GM12878 (cell line): ENCODE results near the gene PRPF31. TPM values are rescaled to one million over a fixed set of nuclear protein-coding genes. Genes with fewer than 3 reads are reported as not detected.
A peak's percentile ranks its signal among the peaks of the same experiment; 100 is the strongest.

Source experiments
- ASH2L ChIP-seq: fragments of 300-600, 200-600 bp; sonication (generic); IDR thresholded peaks from 2 replicates; pipeline ENCODE4 v1.6.1; 2017; ENCODE audit warnings: low read depth, mild to moderate bottlenecking, borderline replicate concordance
- BHLHE40 ChIP-seq, 2 experiments: fragments of 450-650 bp in 1 of 2; IDR thresholded peaks; 2 replicates each; pipeline ENCODE4 v1.6.1; 2011 to 2017; ENCODE audit warnings: low read depth in 2 of 2, borderline replicate concordance in 1 of 2, improper control_type of control experiment in 1 of 2, low read length in 1 of 2, mild to moderate bottlenecking in 1 of 2
- CHD4 ChIP-seq: fragments of 200-600 bp; sonication (generic); IDR thresholded peaks from 2 replicates; pipeline ENCODE4 v1.6.1; 2016; ENCODE audit warnings: mild to moderate bottlenecking
- MTA3 ChIP-seq: IDR thresholded peaks from 2 replicates; pipeline ENCODE4 v1.6.1; 2012; ENCODE audit warnings: low read length, inconsistent platforms, borderline replicate concordance
- NFYB ChIP-seq: IDR thresholded peaks from 2 replicates; pipeline ENCODE4 v1.6.1; 2011; ENCODE audit warnings: low read depth, mild to moderate bottlenecking, low read length, improper control_type of control experiment, moderate library complexity; ENCODE audit not compliant: insufficient read depth
- PBX3 ChIP-seq: IDR thresholded peaks from 2 replicates; pipeline ENCODE4 v1.6.1; 2011; ENCODE audit warnings: mild to moderate bottlenecking, low read depth, low read length, moderate library complexity; ENCODE audit not compliant: insufficient replicate concordance
- PKNOX1 ChIP-seq: fragments of 450-650 bp; IDR thresholded peaks from 2 replicates; pipeline ENCODE4 v1.6.1; 2016; ENCODE audit warnings: mild to moderate bottlenecking
- SMARCA5 ChIP-seq: fragments of 450-650 bp; IDR thresholded peaks from 2 replicates; pipeline ENCODE4 v1.6.1; 2017; ENCODE audit warnings: mild to moderate bottlenecking
- SUPT20H ChIP-seq: IDR thresholded peaks from 2 replicates; pipeline ENCODE4 v1.6.1; 2011; ENCODE audit warnings: low read depth, mild to moderate bottlenecking, low read length, moderate library complexity, borderline replicate concordance; ENCODE audit not compliant: control insufficient read depth
- TAF1 ChIP-seq: IDR thresholded peaks from 2 replicates; pipeline ENCODE4 v1.6.1; 2011; ENCODE audit warnings: mild to moderate bottlenecking, low read depth, low read length, borderline replicate concordance
- USF1 ChIP-seq: IDR thresholded peaks from 2 replicates; pipeline ENCODE4 v1.6.1; 2011; ENCODE audit warnings: borderline replicate concordance, low read depth, mild to moderate bottlenecking, moderate library complexity, mixed read lengths, low read length; ENCODE audit not compliant: insufficient read depth; ENCODE audit errors: extremely low read length
- ZNF207 ChIP-seq: fragments of 450-650 bp; IDR thresholded peaks from 2 replicates; pipeline ENCODE4 v1.6.1; 2014; ENCODE audit warnings: antibody characterized with exemption, mild to moderate bottlenecking, borderline replicate concordance
- ZNF274 ChIP-seq: IDR thresholded peaks from one replicate; pipeline ENCODE4 v1.8.0; 2011; ENCODE audit not compliant: insufficient read length, insufficient read depth
- ZNF384 ChIP-seq: IDR thresholded peaks from 2 replicates; pipeline ENCODE4 v1.6.1; 2012; ENCODE audit warnings: low read depth, mild to moderate bottlenecking, low read length, improper control_type of control experiment, borderline replicate concordance
- polyA plus RNA-seq, 11 experiments: library from polyadenylated mRNA; depleted of rRNA in 4 of 11; unstranded in 6 of 11; stranded (reverse) in 5 of 11; fragments of >200 nt; fragmentation: Nextera tagmentation in 4 of 11; fragmentation: Illumina TruSeq in 1 of 11; extraction: Ambion mirVana in 4 of 11; extraction: Trizol in 1 of 11; gene quantifications; 1 replicate in 1 of 11; 2 replicates in 10 of 11; pipeline versions ENCODE4 v1.2.1 to v1.2.3, GENCODE V29; 2011 to 2016; ENCODE audit warnings: inconsistent platforms in 2 of 11, missing spikeins in 2 of 11, low read depth in 1 of 11
- total RNA-seq, 4 experiments: library from RNA; depleted of rRNA in 3 of 4; stranded (reverse); fragments of >200 nt in 3 of 4; fragmentation: Illumina TruSeq in 1 of 4; extraction: Trizol in 1 of 4; gene quantifications; 2 replicates each; pipeline versions ENCODE4 v1.2.1 to v1.2.3, GENCODE V29; 2013 to 2021
- TF ChIP-seq, protein P1 (sequence below): fragments of 450-650 bp; IDR thresholded peaks from 2 replicates; pipeline ENCODE4 v1.6.1; 2017; ENCODE audit warnings: mild to moderate bottlenecking, moderate library complexity
- TF ChIP-seq, protein P2 (sequence below): IDR thresholded peaks from 2 replicates; pipeline ENCODE4 v1.6.1; 2012; ENCODE audit warnings: mild to moderate bottlenecking, low read depth, low read length

PRPF31 gene
- total and polyA plus RNA-seq, 10 of the 15 experiments (the other 5 are each of a cell fraction or from before 2014, with no cell fraction given): 2.7 to 170 (median 69.7) TPM

GRCh38 chr19:54115109-54116063 is at the start of gene PRPF31, which contains the start of gene TFPT (continued):
- TF ChIP-seq, protein P1, sequence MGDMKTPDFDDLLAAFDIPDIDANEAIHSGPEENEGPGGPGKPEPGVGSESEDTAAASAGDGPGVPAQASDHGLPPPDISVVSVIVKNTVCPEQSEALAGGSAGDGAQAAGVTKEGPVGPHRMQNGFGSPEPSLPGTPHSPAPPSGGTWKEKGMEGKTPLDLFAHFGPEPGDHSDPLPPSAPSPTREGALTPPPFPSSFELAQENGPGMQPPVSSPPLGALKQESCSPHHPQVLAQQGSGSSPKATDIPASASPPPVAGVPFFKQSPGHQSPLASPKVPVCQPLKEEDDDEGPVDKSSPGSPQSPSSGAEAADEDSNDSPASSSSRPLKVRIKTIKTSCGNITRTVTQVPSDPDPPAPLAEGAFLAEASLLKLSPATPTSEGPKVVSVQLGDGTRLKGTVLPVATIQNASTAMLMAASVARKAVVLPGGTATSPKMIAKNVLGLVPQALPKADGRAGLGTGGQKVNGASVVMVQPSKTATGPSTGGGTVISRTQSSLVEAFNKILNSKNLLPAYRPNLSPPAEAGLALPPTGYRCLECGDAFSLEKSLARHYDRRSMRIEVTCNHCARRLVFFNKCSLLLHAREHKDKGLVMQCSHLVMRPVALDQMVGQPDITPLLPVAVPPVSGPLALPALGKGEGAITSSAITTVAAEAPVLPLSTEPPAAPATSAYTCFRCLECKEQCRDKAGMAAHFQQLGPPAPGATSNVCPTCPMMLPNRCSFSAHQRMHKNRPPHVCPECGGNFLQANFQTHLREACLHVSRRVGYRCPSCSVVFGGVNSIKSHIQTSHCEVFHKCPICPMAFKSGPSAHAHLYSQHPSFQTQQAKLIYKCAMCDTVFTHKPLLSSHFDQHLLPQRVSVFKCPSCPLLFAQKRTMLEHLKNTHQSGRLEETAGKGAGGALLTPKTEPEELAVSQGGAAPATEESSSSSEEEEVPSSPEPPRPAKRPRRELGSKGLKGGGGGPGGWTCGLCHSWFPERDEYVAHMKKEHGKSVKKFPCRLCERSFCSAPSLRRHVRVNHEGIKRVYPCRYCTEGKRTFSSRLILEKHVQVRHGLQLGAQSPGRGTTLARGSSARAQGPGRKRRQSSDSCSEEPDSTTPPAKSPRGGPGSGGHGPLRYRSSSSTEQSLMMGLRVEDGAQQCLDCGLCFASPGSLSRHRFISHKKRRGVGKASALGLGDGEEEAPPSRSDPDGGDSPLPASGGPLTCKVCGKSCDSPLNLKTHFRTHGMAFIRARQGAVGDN: 0 out of 2 replicates have a peak, but pooled peaks have one; percentile 47
- TF ChIP-seq BHLHE40 (IDR thresholded peaks at IDR 0.05; ENCODE audit: borderline replicate concordance in 1 of 2, low read depth in 2 of 2, low read length in 1 of 2) (peak; percentile 46 to 65; a peak in 1 of 4 replicates), SUPT20H (no peak), PBX3 (no peak), SMARCA5 (no peak), USF1 (no peak), TAF1 (peak; percentile 78), ZNF384 (peak; percentile 44; the same call in 1 of the 2 replicates), ZNF207 (peak; percentile 99), CHD4 (no peak), MTA3 (no peak), NFYB (peak; percentile 73; the same call in 1 of the 2 replicates), PKNOX1 (peak; percentile 56; the same call in 1 of the 2 replicates), ASH2L (0 out of 2 replicates have a peak, but pooled peaks have one; percentile 49), ZNF274 (no peak)
- TF ChIP-seq, protein P2, sequence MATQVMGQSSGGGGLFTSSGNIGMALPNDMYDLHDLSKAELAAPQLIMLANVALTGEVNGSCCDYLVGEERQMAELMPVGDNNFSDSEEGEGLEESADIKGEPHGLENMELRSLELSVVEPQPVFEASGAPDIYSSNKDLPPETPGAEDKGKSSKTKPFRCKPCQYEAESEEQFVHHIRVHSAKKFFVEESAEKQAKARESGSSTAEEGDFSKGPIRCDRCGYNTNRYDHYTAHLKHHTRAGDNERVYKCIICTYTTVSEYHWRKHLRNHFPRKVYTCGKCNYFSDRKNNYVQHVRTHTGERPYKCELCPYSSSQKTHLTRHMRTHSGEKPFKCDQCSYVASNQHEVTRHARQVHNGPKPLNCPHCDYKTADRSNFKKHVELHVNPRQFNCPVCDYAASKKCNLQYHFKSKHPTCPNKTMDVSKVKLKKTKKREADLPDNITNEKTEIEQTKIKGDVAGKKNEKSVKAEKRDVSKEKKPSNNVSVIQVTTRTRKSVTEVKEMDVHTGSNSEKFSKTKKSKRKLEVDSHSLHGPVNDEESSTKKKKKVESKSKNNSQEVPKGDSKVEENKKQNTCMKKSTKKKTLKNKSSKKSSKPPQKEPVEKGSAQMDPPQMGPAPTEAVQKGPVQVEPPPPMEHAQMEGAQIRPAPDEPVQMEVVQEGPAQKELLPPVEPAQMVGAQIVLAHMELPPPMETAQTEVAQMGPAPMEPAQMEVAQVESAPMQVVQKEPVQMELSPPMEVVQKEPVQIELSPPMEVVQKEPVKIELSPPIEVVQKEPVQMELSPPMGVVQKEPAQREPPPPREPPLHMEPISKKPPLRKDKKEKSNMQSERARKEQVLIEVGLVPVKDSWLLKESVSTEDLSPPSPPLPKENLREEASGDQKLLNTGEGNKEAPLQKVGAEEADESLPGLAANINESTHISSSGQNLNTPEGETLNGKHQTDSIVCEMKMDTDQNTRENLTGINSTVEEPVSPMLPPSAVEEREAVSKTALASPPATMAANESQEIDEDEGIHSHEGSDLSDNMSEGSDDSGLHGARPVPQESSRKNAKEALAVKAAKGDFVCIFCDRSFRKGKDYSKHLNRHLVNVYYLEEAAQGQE: no peak
